ENCODE data around the gene MYO1D. TPM values are rescaled to one million over a fixed set of nuclear protein-coding genes. Genes with fewer than 3 reads are reported as not detected.
"Not testable (repeated sequence)": the region's sequence is repeated elsewhere in the genome, so short reads cannot be mapped to it uniquely, and the experiment has no call there.

Gene MYO1D
- total RNA-seq, 2 experiments from 2014 or later = 0.09 to 0.89 TPM

DNA sequence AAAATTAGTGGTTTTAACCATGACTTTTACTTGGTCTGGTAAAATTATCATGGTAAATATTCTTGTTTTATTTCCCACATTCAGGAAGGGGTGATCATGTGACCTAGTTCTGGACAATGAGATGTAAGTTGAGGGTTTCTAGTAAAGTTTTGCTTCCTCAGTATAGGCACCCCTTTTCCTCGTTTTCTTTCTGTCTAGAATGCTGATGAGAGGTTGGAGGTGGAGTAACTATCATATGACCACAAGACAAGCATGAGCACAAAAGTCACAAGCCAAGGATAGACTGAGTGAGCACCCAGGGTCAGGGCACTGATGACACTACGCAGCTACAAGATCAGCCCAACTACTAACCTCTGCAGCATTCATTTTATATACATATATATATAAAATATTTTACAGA lies 53.9 kb downstream of the MYO1D start:
- Histone ChIP-seq H3K4me1 (ENCODE audit: insufficient read depth, low read length, poor library complexity, severe bottlenecking) (no peaks in the 10 kb centered on the region), H3K9me2 (ENCODE audit: insufficient read depth, low read length) (no peaks in the 10 kb centered on the region), H3K4me2 (ENCODE audit: low read length) (no peak overlapping the region), H3K9me3 (ENCODE audit: low read length) (no peaks in the 10 kb centered on the region), H3K27ac (ENCODE audit: low read depth, low read length, poor library complexity, severe bottlenecking) (no peak overlapping the region), H3K4me3 (ENCODE audit: low read depth, low read length, poor library complexity, severe bottlenecking) (no peak overlapping the region), H4K20me1 (ENCODE audit: insufficient read depth, low read length) (no peaks in the 10 kb centered on the region), H3K36me3 (ENCODE audit: insufficient read depth, low read length) (no peaks in the 10 kb centered on the region), H2AFZ (ENCODE audit: low read length) (no peak overlapping the region), H3K79me2 (ENCODE audit: insufficient read depth, low read depth, low read length) (no peaks in the 10 kb centered on the region)
- DNase-seq (ENCODE audit: low spot score) = no peak
- no peak for TF ChIP-seq CTCF (conservative IDR thresholded peaks at IDR 0.05; ENCODE audit: low read length)
- TF ChIP-seq EZH2phosphoT487 (IDR thresholded peaks at IDR 0.05; ENCODE audit: borderline replicate concordance, low read depth, low read length) = no peak
- no TSS peak for BruUV-seq (replicated peaks)
- POLR2A ChIA-PET = no interaction called here
- CTCF ChIA-PET (ENCODE audit: unreplicated experiment) = no interaction called here
- intact Hi-C loops (cut with micrococcal nuclease; ENCODE audit: unreplicated experiment) = no loop called here

GRCh38 chr17:32821987-32822934 lies 54.7 kb downstream of the MYO1D start:
- H3K4me2 ChIP-seq (ENCODE audit: low read length); intact Hi-C loops (cut with micrococcal nuclease; ENCODE audit: unreplicated experiment); H3K79me2 ChIP-seq (ENCODE audit: insufficient read depth, low read depth, low read length); H3K9me3 ChIP-seq (ENCODE audit: low read length); CTCF ChIA-PET (ENCODE audit: unreplicated experiment); H4K20me1 ChIP-seq (ENCODE audit: insufficient read depth, low read length); POLR2A ChIA-PET; DNase-seq (ENCODE audit: low spot score); H3K36me3 ChIP-seq (ENCODE audit: insufficient read depth, low read length); H3K27ac ChIP-seq (ENCODE audit: low read depth, low read length, poor library complexity, severe bottlenecking); H2AFZ ChIP-seq (ENCODE audit: low read length); BruUV-seq (replicated peaks); H3K9me2 ChIP-seq (ENCODE audit: insufficient read depth, low read length); H3K4me3 ChIP-seq (ENCODE audit: low read depth, low read length, poor library complexity, severe bottlenecking); H3K4me1 ChIP-seq (ENCODE audit: insufficient read depth, low read length, poor library complexity, severe bottlenecking): not testable (repeated sequence)

- Histone ChIP-seq H2AFZ (ENCODE audit: low read length) (no peak overlapping the region), H3K4me3 (ENCODE audit: low read depth, low read length, poor library complexity, severe bottlenecking) (no peak overlapping the region), H3K4me1 (ENCODE audit: insufficient read depth, low read length, poor library complexity, severe bottlenecking) (no peaks in the 10 kb centered on the region), H3K79me2 (ENCODE audit: insufficient read depth, low read depth, low read length) (no peaks in the 10 kb centered on the region), H4K20me1 (ENCODE audit: insufficient read depth, low read length) (no peaks in the 10 kb centered on the region), H3K9me3 (ENCODE audit: low read length) (no peaks in the 10 kb centered on the region), H3K4me2 (ENCODE audit: low read length) (no peak overlapping the region), H3K9me2 (ENCODE audit: insufficient read depth, low read length) (no peaks in the 10 kb centered on the region), H3K27ac (ENCODE audit: low read depth, low read length, poor library complexity, severe bottlenecking) (no peak overlapping the region), H3K36me3 (ENCODE audit: insufficient read depth, low read length) (no peaks in the 10 kb centered on the region)
- no peak for DNase-seq (ENCODE audit: low spot score)
- TF ChIP-seq EZH2phosphoT487 (IDR thresholded peaks at IDR 0.05; ENCODE audit: borderline replicate concordance, low read depth, low read length) = no peak
- intact Hi-C loops (cut with micrococcal nuclease; ENCODE audit: unreplicated experiment) = no loop called here
- POLR2A ChIA-PET = no interaction called here
- no TSS peak for BruUV-seq (replicated peaks)
- CTCF ChIA-PET (ENCODE audit: unreplicated experiment) = no interaction called here
Measured at GRCh38 chr17:32820440-32820839, 56.5 kb downstream of the MYO1D start.
